COLO668 (cell line): ENCODE data around the gene ENOX2.

Experiments used
- DNase-seq: peaks from one replicate; lab custom pipeline; 2025; ENCODE audit not compliant: unreplicated experiment; lab: John Stamatoyannopoulos, UW

ENOX2 gene

GRCh38 chrX:130885508-130885907, 17.5 kb downstream of the ENOX2 start:
- DNase-seq: no peak

GRCh38 chrX:130884627-130885026, 18.4 kb downstream of the ENOX2 start:
- DNase-seq: no peak

GRCh38 chrX:130879869-130880268, 23.1 kb downstream of the ENOX2 start:
- DNase-seq: no peak

GRCh38 chrX:130878350-130879341, 24.4 kb downstream of the ENOX2 start:
- no peak for DNase-seq

GRCh38 chrX:130877892-130878341, 25.1 kb downstream of the ENOX2 start:
- DNase-seq: no peak

DNA sequence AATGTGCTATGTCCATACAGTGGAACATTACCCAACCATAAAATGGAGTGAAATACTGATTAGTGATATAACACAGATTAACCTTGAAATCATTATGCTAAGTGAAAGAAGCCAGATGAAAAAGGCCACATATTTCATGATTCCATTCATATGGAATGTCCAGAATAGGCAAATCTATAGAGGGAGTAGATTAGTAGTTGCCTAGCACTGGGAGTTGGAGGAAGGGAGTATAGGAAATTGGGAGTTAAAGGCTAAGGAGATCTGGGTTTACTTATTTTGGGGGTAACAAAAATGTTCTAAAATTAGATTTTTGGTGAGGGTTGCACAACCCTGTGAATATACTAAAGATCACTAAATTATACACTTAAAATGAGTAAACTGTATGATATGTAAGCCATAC, 26.8 kb downstream of the ENOX2 start:
- DNase-seq: no peak

- no peak for DNase-seq
Observed at GRCh38 chrX:130874751-130875150, 28.3 kb downstream of the ENOX2 start.

DNA sequence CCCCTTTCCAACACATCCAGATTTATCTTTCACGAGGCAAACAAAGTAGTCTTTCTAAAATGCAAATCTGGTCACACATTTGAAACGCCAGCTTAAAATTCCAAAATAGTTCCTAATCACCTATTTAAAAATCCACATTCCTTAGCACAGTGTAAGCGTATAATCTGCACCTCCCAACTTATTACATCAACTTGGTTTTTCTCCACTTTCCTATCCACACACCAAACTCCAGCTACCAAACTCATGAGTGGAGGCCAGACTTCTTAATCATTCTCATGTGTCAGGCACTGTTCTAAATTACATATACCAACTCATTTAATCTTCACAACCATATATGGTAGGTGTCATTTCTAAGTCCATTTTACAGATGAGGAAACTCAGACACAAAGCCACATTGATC, 33.8 kb downstream of the ENOX2 start:
- no peak for DNase-seq

GRCh38 chrX:130861462-130861861, 41.5 kb downstream of the ENOX2 start:
- no peak for DNase-seq

DNA sequence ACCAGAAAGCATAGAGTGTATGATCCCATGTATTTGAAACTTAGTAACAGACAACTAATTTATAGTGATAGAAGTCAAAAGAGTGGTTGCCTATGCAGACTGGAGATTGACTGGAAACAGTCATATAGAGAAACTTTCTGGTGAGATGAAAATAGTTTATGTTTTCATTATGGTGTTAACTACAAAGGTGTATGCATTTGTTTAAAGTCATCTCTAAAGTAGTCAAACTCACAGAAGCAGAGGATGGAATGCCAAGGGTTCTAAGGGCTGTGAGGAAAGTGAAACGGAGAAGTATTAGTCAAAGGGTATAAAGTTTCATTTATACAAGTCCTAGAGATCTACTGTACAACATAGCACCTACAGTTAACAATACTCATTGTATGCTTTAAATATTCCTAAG, 45.8 kb downstream of the ENOX2 start:
- no peak for DNase-seq

- DNase-seq: no peak
Observed at GRCh38 chrX:130851569-130851968, 51.4 kb downstream of the ENOX2 start.

DNA sequence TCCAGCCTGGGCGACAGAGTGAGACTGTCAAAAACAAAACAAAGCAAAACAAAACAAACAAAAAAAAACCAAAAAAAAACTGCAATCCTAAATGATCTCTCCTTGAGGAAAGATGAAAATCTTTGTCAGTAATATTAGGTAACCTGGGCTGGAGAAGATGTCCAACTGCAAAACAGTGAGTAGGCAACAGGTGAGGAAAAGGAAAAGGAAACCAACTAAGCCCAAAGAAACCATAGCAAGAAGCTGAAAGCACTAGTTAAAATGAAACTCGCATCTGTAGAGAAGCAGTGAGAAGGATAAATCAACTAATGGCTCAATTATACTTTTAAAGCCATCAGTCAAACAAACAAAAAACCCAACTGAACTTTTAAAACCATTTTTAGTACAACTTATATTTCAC, 54.2 kb downstream of the ENOX2 start:
- no peak for DNase-seq

DNA sequence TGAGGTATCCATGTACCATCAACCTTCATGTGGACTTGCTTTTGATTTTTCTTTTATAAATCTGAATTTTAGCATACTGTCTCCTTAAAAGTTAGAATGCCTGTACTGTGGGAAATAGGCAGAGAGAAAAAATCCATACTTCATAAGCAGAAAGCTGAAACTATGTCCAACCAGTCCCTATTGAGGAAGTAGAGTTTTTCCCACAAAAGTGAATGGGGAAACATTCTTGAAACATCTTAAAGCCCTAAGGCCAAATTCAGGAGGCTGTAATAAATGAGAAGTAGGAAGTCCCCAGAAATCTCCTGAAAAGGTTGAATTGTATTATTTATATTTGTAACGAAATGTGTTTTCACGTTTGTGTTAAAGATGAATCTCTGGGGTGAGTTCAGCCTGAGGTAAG, 56.3 kb downstream of the ENOX2 start:
- DNase-seq: no peak

DNA sequence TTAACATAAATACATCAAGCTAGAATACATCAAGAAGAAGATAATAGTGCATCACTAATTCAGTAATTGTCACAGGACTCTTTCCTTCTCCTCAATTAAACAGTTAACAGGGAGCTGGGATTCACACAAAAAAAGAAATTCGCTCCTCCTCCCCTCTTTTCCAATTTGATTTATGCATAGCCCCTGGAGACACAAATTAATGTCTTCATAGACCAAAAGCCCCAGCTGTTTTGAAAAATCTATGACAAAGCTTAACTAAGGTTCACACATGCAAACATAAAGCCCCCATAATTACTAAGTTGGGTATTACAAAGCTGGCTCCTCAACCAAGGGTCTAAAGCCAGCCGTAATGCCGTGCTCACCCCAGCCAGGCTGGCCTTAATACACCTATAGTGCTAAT, 61.2 kb downstream of the ENOX2 start:
- DNase-seq: no peak

DNA sequence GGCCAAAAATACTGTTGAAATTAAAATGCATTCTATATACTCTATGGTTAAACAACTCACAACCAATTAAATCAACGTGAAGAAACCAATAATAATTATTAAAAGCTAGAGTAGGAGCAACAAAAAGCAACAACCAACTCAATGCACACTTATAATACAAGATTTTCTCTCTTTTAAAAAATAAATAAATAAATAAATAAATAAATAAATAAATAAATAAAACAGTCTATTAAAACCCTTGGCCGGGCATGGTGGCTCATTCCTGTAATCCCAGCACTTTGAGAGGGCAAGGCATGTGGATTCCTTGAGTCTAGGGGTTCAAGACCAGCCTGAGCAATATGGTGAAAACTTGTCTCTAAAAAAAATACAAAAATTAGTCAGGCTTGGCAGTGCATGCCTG, 62.7 kb downstream of the ENOX2 start:
- DNase-seq: no peak

- no peak for DNase-seq
Observed at GRCh38 chrX:130836447-130836846, 66.6 kb downstream of the ENOX2 start.

DNA sequence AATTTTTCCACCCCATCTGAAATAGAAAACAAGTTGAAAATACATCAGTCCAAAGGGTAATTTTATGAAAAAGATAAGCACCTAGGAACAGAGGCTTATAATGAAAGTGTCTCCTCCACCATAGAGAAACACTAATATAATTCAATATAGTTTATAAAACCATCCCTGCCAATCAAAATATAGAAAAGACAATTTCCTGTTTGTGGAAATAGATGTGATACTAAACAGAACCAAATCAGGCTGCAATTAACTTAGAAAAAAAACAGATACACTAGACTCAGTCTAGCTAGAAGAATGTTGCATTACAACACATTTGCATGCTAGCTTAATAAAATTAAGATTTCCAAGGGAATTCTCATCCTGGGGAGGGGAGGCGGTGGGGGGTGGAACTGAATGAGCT, 68.2 kb downstream of the ENOX2 start:
- DNase-seq: no peak

- DNase-seq: no peak
Observed at GRCh38 chrX:130834149-130834548, 68.9 kb downstream of the ENOX2 start.

GRCh38 chrX:130831347-130831722, 71.7 kb downstream of the ENOX2 start:
- DNase-seq: no peak

DNA sequence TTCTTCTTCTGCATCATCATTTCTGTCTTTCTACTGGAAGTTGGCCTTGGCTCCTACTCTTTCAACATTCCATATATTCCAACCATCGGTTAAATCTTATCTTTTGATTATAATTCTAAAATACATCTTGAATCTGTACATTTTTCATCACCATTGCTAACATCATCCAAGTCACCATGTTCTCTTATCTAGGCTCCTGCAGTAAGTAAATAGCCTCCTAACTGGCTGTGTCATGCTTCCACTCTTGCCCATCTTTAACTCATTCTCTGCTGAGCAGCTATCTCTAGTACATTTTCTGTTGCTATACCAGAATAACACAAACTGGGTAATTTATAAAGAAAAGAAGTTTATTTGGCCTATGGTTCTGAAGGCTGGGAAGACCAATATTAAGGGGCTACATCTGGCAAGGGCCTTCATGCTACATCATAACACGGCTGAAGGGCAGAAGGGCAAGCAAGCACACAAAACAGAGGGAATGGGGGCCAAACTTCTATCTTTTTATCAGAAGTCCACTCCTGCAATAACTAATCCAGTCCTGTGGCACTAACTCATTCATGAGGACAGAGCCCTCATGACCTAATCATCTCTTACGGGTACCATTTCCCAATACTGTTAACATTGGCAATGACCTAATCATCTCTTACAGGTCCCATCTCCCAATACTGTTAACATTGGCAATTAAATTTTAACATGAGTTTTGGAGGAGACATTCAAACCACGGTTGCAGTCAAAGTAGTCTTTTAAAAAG, 72.2 kb downstream of the ENOX2 start:
- no peak for DNase-seq

DNA sequence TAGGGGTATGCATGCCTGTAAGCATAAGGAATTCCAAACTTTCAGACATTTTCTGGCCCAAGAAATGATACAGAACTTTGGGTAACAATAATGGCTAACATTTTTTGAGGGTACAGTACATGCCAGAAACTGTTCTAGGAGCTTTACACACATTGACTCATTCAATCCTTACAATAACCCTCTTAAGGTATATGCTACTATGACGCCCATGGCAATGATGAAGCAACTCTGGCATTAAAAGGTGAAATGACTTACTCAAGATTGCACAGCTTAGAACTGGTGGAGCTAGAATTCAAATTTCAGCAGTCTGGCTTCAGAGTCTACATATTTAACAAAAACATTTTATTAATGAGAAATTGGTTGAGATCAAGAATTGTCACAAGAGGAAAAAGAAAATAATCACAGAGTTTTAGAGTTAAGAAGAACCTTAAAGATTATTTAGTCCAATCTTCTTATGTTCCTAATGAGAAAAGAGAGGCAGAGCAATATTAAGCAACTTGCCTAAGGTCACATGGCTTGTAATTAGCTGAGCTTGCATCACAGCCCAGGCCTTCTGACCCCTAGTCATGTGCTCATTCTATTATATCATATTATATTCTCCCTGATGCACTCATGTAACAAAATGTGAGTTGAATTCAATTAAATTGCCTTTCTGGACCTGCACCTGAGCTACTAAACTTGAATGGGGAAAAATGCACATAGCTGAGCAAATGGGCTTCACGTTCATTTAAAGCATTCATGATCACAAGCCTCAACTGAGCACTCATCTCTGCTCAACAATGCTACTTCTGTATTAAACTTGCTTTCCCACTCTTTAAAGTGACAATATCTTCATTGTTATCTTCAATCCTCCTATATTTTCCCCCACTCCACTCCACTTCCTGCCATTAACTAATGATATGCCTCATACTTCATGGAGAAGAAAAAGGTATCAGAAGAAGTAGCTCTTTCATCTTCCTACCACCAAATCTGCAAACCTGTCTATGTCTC, 73.2 kb downstream of the ENOX2 start:
- DNase-seq: no peak
